Neural cell (in vitro differentiated cells): ENCODE measurements around the gene JPH2. TPM values are rescaled to one million over a fixed set of nuclear protein-coding genes. Genes with fewer than 3 reads are reported as not detected.

Experiments used
- H2AFZ ChIP-seq: fragments of 200-600, 300-800 bp; sonication (generic), shearing (Covaris generic); 2 replicates; pipeline ENCODE4 v1.6.0; 2014; ENCODE audit warnings: low read depth, mild to moderate bottlenecking, antibody characterized with exemption, low read length, moderate library complexity
- H3F3A ChIP-seq: fragments of 200-600 bp; shearing (Covaris generic); 2 replicates; pipeline ENCODE4 v1.6.1; 2016; ENCODE audit warnings: mild to moderate bottlenecking, moderate library complexity, mixed read lengths, antibody characterized with exemption, low read length; ENCODE audit not compliant: insufficient read depth, poor library complexity, severe bottlenecking
- H3K27ac ChIP-seq: fragments of 200-600, 300-800 bp; sonication (generic), shearing (Covaris generic); 2 replicates; pipeline ENCODE4 v1.5.1; 2014; ENCODE audit warnings: mild to moderate bottlenecking, low read length, moderate library complexity
- H3K27me3 ChIP-seq: fragments of 300-800, 200-600 bp; sonication (generic), shearing (Covaris generic); 2 replicates; pipeline ENCODE4 v1.6.0; 2014; ENCODE audit warnings: mild to moderate bottlenecking, low read depth, low read length, moderate library complexity; ENCODE audit not compliant: insufficient read depth
- H3K36me3 ChIP-seq: fragments of 300-800, 200-600 bp; sonication (generic), shearing (Covaris generic); 2 replicates; pipeline ENCODE4 v1.5.1; 2014; ENCODE audit warnings: mild to moderate bottlenecking, antibody characterized with exemption, low read length, moderate library complexity; ENCODE audit not compliant: insufficient read depth
- H3K4me2 ChIP-seq: fragments of 300-800, 200-600 bp; sonication (generic), shearing (Covaris generic); 2 replicates; pipeline ENCODE4 v1.6.0; 2014; ENCODE audit warnings: mild to moderate bottlenecking, low read length
- H3K4me3 ChIP-seq: fragments of 300-800, 200-600 bp; sonication (generic), shearing (Covaris generic); 2 replicates; pipeline ENCODE4 v1.5.1; 2014; ENCODE audit warnings: mild to moderate bottlenecking, low read length, moderate library complexity
- H3K79me2 ChIP-seq: fragments of 200-600 bp; shearing (Covaris generic); replicated peaks from 2 replicates; pipeline ENCODE4 v1.6.0; 2014; ENCODE audit warnings: mild to moderate bottlenecking, low read length, moderate library complexity; ENCODE audit not compliant: insufficient read depth
- H3K9ac ChIP-seq: fragments of 300-800, 200-600 bp; sonication (generic), shearing (Covaris generic); 2 replicates; pipeline ENCODE4 v1.6.1; 2016; ENCODE audit warnings: mild to moderate bottlenecking, low read length, mixed read lengths
- H3K9me2 ChIP-seq: fragments of 200-600 bp; shearing (Covaris generic); 2 replicates; pipeline ENCODE4 v1.6.1; 2016; ENCODE audit warnings: mild to moderate bottlenecking, low read length, mixed read lengths; ENCODE audit not compliant: insufficient read depth
- H3K9me3 ChIP-seq: fragments of 200-600, 300-800 bp; sonication (generic), shearing (Covaris generic); 2 replicates; pipeline ENCODE4 v1.6.1; 2016; ENCODE audit warnings: mild to moderate bottlenecking, mixed run types, low read length, moderate library complexity, mixed read lengths
- H4K20me1 ChIP-seq: fragments of 200-600 bp; shearing (Covaris generic); 2 replicates; pipeline ENCODE4 v1.6.1; 2016; ENCODE audit warnings: mild to moderate bottlenecking, mixed run types; ENCODE audit not compliant: insufficient read depth
- CTCF ChIP-seq: fragments of 450-650 bp; IDR thresholded peaks from 2 replicates; pipeline ENCODE4 v1.5.1; 2014; ENCODE audit warnings: antibody characterized with exemption, mild to moderate bottlenecking, moderate library complexity; ENCODE audit not compliant: poor library complexity, severe bottlenecking
- EP300 ChIP-seq: fragments of 450-650 bp; conservative IDR thresholded peaks from 2 replicates; pipeline ENCODE4 v1.6.1; 2014; ENCODE audit warnings: antibody characterized with exemption, mild to moderate bottlenecking, moderate library complexity; ENCODE audit not compliant: poor library complexity, severe bottlenecking
- EZH2 ChIP-seq: fragments of 200-600, 300-800 bp; shearing (Covaris generic), sonication (generic); IDR thresholded peaks from 2 replicates; pipeline ENCODE4 v1.6.1; 2014; ENCODE audit warnings: antibody characterized with exemption, low read length, borderline replicate concordance, mild to moderate bottlenecking; ENCODE audit not compliant: insufficient read depth, poor library complexity, severe bottlenecking
- MXI1 ChIP-seq: fragments of 450-650 bp; conservative IDR thresholded peaks from 2 replicates; pipeline ENCODE4 v1.6.1; 2014; ENCODE audit warnings: antibody characterized with exemption, mild to moderate bottlenecking; ENCODE audit not compliant: poor library complexity, severe bottlenecking
- POLR2AphosphoS5 ChIP-seq: IDR thresholded peaks from 2 replicates; pipeline ENCODE4 v1.6.1; 2012
- RAD21 ChIP-seq: fragments of 450-650 bp; conservative IDR thresholded peaks from 2 replicates; pipeline ENCODE4 v1.6.1; 2014; ENCODE audit warnings: antibody characterized with exemption, mild to moderate bottlenecking, moderate library complexity
- REST ChIP-seq: IDR thresholded peaks from 2 replicates; pipeline ENCODE4 v1.6.1; 2012; ENCODE audit warnings: borderline replicate concordance
- SMC3 ChIP-seq: fragments of 450-650 bp; conservative IDR thresholded peaks from 2 replicates; pipeline ENCODE4 v1.6.1; 2014; ENCODE audit warnings: antibody characterized with exemption, mild to moderate bottlenecking, moderate library complexity; ENCODE audit not compliant: poor library complexity
- TAF1 ChIP-seq: IDR thresholded peaks from 2 replicates; pipeline ENCODE4 v1.6.1; 2012; ENCODE audit warnings: low read depth
- polyA minus RNA-seq: library from RNA; depleted of rRNA, polyadenylated mRNA; stranded (reverse); fragments of >200 nt; gene quantifications from 2 replicates; pipeline ENCODE4 v1.2.3, GENCODE V29; 2014
- polyA plus RNA-seq: library from polyadenylated mRNA; depleted of rRNA; stranded (reverse); fragments of >200 nt; gene quantifications from 2 replicates; pipeline ENCODE4 v1.2.3, GENCODE V29; 2014

The JPH2 gene
- polyA plus RNA-seq (not detected in 2 replicates), polyA minus RNA-seq (not detected in 2 replicates)

DNA sequence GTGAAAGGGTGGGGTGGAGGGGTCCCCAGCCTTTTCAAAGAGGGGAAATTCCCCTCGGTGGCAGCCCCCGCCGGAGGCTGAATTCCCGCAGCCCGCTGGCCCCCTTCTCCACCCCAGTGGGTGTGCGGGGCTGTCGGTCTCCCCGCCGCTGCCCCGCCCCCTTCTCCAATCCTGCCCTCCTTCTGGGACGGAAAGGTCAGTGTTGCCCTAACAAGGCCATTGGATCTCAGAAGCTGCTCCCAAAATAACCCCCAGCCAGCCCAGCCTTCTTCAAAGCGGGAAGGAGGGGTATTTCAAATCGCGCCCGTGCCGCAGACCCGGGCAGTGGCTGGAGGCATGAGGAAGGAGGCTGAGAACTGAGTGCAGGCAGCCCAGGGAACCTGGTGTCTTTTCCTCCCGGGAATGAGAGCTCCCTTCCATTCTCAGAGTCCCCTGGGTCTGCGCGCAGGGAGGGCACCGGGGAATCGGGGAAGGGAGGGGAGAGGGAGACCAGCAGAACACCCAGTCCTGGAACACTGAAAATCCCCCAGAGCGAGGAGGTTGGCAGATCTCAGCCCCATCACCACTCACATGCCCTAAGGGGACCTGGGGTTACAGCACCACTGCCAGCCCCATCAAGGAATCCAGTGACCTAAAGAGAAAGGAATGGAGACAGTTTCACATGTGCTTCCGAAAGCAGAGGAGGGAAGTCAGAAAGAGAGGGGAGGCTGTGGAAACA lies at the start of gene JPH2:
TSS of gene JPH2 (minus strand) at position 135 of the 718 bp plus-strand sequence. CDS start 483 bp downstream, outside the sequence.
- Histone ChIP-seq H3F3A (no peaks in the 10 kb centered on the region), H3K4me3 (peak within 1 kb of the TSS; percentile 46), H4K20me1 (no peaks in the 10 kb centered on the region), H3K9me2 (no peaks in the 10 kb centered on the region), H3K4me2 (no peak within 1 kb of the TSS), H3K9ac (no peak within 1 kb of the TSS), H3K27ac (no peak within 1 kb of the TSS), H3K36me3 (no peaks in the 10 kb centered on the region), H3K27me3 (peaks cover 10% of the 10 kb centered on the region), H3K9me3 (no peaks in the 10 kb centered on the region), H3K79me2 (no peaks in the 10 kb centered on the region), H2AFZ (no peak within 1 kb of the TSS)
- TF ChIP-seq EZH2 = no peak
- TF ChIP-seq RAD21 = no peak
- no peak for TF ChIP-seq CTCF
- TF ChIP-seq POLR2AphosphoS5 = no peak
- no peak for TF ChIP-seq SMC3
- TF ChIP-seq REST = no peak
- no peak for TF ChIP-seq EP300
- TF ChIP-seq MXI1 = no peak
- TF ChIP-seq TAF1 = no peak

GRCh38 chr20:44235702-44236101 lies 48.7 kb upstream of the JPH2 start:
- Histone ChIP-seq H3F3A (no peaks in the 10 kb centered on the region), H4K20me1 (no peaks in the 10 kb centered on the region), H2AFZ (no peak overlapping the region), H3K9me2 (no peaks in the 10 kb centered on the region), H3K27ac (no peak overlapping the region), H3K9ac (no peak overlapping the region), H3K4me3 (no peak overlapping the region), H3K9me3 (no peaks in the 10 kb centered on the region), H3K36me3 (no peaks in the 10 kb centered on the region), H3K27me3 (no peaks in the 10 kb centered on the region), H3K4me2 (no peak overlapping the region), H3K79me2 (no peaks in the 10 kb centered on the region)
- TF ChIP-seq SMC3 (no peak), MXI1 (no peak), REST (no peak), EZH2 (no peak), RAD21 (no peak), EP300 (no peak), TAF1 (no peak), POLR2AphosphoS5 (no peak), CTCF (no peak)
